Measurements from ENCODE around the gene GRIPAP1. TPM values are rescaled to one million over a fixed set of nuclear protein-coding genes. Genes with fewer than 3 reads are reported as not detected.

Gene GRIPAP1
- total and polyA plus RNA-seq, 2 donors (not counting 3 experiments of a cell fraction or from before 2014, with no cell fraction given) = 25.3 to 49.4 TPM

DNA sequence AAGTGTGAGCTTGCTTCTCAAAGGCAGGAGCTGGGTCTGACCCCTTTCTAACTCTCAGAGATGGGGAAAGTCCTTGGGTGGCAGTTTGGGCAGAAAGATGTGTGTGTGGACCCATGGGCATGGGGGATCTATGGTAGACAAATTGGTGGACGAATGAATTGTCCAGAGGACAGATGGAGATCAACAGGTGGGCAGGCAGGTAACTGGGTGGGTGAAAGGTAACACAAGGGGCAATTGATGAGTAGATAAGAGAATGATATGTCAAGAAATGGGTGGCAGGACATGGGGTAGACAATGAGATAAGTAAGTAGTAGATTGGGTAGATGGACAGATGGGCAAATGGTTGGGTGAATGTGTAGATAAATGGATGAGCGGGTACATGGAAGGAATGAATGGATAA lies 27.5 kb downstream of the GRIPAP1 start:
- Histone ChIP-seq H3K9me3 (replicated peaks; ENCODE audit: control insufficient read depth, insufficient read depth, low read length) (no peaks in the 10 kb centered on the region), H3K27me3 (ENCODE audit: control insufficient read depth in 2 of 2, insufficient read depth in 2 of 2, low read length in 2 of 2) (no peaks in the 10 kb centered on the region), H2AFZ (ENCODE audit: low read depth, low read length) (no peak overlapping the region), H3K36me3 (ENCODE audit: control insufficient read depth in 2 of 2, extremely low read depth in 1 of 2, insufficient read depth in 2 of 2, low read length in 2 of 2) (peaks cover 0 to 19% of the 10 kb centered on the region in 2 experiments), H3K9ac (replicated peaks; ENCODE audit: extremely low read depth, insufficient read depth, low read length) (no peak overlapping the region), H3K79me2 (ENCODE audit: control insufficient read depth, insufficient read depth, low read length) (no peaks in the 10 kb centered on the region), H3K4me3 (replicated peaks in 1 of 3; ENCODE audit: insufficient read depth in 1 of 3, low read depth in 1 of 3, low read length in 3 of 3) (no peak overlapping the region), H3K4me2 (ENCODE audit: insufficient read depth, low read length) (no peak overlapping the region), H3K9me1 (replicated peaks; ENCODE audit: control insufficient read depth, extremely low read depth, insufficient read depth, low read length) (no peaks in the 10 kb centered on the region), H4K20me1 (replicated peaks; ENCODE audit: control insufficient read depth, extremely low read depth, insufficient read depth, low read length) (no peaks in the 10 kb centered on the region), H3K4me1 (ENCODE audit: control insufficient read depth, extremely low read depth, insufficient read depth, low read length) (peaks cover 3% of the 10 kb centered on the region), H3K27ac (ENCODE audit: insufficient read depth, low read depth, low read length) (no peak overlapping the region)
- DNase-seq (ENCODE audit: low read depth, low spot score) = no peak
- ChIA-PET POLR2A (no interaction called here), CTCF (no interaction called here)
- FAIRE-seq = no peak
- BruUV-seq (replicated peaks) = no TSS peak
- no peak for TF ChIP-seq MYC (IDR thresholded peaks at IDR 0.05; ENCODE audit: low read depth, low read length)
- no peak for TF ChIP-seq GATA2 (IDR thresholded peaks at IDR 0.05; ENCODE audit: insufficient read depth, insufficient read length, low read depth, low read length)
- no peak for TF ChIP-seq JUN (IDR thresholded peaks at IDR 0.05; ENCODE audit: borderline replicate concordance, insufficient read depth, insufficient read length, low read depth)
- TF ChIP-seq POLR2AphosphoS5 (IDR thresholded peaks at IDR 0.05; ENCODE audit: insufficient read depth, low read depth, low read length) = no peak
- TF ChIP-seq FOS (IDR thresholded peaks at IDR 0.05; ENCODE audit: borderline replicate concordance, insufficient read depth, low read length) = no peak
- TF ChIP-seq, protein P1, sequence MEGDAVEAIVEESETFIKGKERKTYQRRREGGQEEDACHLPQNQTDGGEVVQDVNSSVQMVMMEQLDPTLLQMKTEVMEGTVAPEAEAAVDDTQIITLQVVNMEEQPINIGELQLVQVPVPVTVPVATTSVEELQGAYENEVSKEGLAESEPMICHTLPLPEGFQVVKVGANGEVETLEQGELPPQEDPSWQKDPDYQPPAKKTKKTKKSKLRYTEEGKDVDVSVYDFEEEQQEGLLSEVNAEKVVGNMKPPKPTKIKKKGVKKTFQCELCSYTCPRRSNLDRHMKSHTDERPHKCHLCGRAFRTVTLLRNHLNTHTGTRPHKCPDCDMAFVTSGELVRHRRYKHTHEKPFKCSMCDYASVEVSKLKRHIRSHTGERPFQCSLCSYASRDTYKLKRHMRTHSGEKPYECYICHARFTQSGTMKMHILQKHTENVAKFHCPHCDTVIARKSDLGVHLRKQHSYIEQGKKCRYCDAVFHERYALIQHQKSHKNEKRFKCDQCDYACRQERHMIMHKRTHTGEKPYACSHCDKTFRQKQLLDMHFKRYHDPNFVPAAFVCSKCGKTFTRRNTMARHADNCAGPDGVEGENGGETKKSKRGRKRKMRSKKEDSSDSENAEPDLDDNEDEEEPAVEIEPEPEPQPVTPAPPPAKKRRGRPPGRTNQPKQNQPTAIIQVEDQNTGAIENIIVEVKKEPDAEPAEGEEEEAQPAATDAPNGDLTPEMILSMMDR (IDR thresholded peaks at IDR 0.05; ENCODE audit: extremely low read depth in 1 of 2, insufficient read depth in 1 of 2, low read depth in 1 of 2, low read length in 2 of 2) = no peak
- no peak for TF ChIP-seq POLR2A (IDR thresholded peaks at IDR 0.05; ENCODE audit: low read depth, low read length)
- no peak for TF ChIP-seq EZH2 (IDR thresholded peaks at IDR 0.05; ENCODE audit: borderline replicate concordance, low read depth, low read length, severe bottlenecking)
- TF ChIP-seq, protein P2, sequence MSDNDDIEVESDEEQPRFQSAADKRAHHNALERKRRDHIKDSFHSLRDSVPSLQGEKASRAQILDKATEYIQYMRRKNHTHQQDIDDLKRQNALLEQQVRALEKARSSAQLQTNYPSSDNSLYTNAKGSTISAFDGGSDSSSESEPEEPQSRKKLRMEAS (IDR thresholded peaks at IDR 0.05; ENCODE audit: insufficient read depth, insufficient read length) = no peak
- intact Hi-C loops (cut with micrococcal nuclease) = no loop called here
- dilution Hi-C loops (cut with MboI; ENCODE audit: extremely low pct_ligation_motif_present, low sequenced_read_pairs) = no loop called here

Measured in endothelial cell of umbilical vein (primary cell).